NCI-H524 (cell line): ENCODE results near the gene KAZN.

Experiments used
- DNase-seq, 2 experiments: peaks; one replicate each; lab custom pipeline; 2025; lab: John Stamatoyannopoulos, UW

Gene KAZN

DNA sequence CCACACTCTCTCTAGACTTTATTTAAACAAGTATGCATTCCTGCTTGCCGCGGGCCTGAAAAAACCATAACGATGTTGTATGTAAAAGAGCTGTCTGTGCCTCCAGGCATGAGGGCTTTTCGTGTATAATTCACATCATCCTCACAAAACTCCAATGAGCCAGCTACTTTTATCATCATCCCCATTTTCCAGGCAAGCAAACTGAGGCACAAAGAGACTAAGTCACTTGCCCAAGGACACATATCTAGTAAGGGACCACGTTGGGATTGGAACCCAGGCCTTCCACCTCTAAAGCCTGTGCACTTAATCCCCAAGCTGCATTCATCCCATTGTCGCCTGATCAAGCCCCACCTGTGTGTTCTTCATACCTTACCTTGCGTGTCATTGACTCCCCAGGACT lies 226.9 kb downstream of the KAZN start:
- DNase-seq: no peak

DNA sequence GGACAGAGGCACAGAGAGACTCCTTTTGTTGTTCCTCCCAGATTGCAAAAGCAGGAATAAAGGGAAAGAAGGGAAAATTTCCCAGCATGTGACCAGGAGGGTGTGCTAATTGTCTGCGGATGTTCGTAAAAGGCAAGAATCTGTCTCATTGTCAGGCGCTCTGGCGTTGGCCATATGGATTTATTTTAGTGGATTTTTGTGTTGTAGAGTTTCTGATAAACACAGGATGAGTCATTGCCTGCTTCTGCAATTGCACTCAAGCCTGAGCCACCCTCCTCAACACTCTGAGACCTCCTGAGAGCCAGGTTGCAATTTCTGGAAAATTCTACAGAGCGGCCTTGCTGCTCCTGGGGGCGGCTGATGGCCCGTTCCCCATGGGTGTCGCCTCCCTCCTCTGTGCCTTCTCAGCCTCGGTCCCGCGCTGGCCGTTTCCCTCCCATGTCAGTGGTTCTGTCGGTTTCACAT lies 227.7 kb downstream of the KAZN start:
- DNase-seq: no peak

DNA sequence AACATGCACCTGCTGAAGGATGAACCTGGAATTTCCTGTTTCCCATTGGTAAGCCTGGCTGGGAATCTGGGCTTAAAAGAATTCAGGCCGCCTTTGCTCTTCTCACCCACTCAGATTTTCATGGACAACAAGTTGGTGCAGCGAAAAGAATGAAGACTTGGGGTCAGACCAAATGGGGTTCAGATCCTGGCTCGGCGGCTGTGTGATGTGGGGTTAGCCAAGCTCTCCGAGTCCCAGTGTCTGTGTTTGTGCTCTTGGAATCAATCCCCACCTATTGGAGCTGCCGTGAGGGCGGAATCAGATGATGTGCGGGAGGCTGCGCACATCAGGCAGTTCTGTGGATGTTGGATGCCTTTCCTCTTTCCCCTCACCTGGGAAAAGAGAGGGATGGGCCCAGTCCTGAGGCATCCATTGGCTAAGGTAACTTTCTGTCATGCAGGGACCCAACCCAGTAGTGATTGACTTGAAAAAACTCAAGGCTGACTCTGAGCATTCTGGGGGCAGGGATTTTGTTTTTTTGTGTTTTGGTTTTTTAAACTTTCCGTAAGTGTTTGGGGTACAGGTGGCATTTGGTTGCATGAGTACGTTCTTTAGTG lies 228.3 kb downstream of the KAZN start:
- no peak for DNase-seq

DNA sequence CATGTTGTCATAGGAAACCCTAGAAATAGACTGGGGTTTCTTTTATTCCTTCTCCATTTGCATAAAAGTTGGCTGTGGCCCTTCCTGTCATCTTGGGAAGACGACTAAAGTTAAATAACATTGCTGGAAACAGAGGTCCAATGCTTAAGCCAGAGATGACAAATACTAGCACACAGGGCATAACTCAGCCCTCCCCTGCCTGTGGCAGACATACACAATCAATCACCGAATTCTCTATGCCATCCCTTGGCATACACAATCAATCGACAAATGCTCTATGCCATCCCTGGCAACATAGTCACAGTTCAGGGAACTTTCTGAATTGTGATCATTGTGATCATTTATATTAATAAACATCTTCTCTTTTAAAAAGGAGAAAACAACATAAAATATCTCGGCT lies 229.4 kb downstream of the KAZN start:
- DNase-seq: no peak

DNA sequence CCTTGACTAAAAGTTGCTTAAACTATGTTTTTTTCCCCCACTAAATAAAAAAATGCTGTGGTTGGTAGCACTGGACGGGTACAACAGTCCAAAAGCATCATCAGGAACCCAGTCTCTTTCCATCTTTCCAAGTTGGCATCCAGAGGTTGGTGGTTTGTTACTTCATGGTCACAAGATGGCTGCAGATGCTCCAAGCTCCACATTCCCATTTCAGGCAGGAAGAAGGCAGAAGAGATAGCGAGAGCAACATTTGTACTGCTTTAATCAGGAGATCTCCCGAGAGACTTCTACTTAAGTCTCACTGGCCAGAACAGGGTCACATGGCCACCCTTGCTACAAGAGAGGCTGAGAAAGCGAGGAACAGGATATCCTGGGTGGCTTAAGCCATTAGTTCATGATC lies 230.2 kb downstream of the KAZN start:
- DNase-seq: no peak

DNA sequence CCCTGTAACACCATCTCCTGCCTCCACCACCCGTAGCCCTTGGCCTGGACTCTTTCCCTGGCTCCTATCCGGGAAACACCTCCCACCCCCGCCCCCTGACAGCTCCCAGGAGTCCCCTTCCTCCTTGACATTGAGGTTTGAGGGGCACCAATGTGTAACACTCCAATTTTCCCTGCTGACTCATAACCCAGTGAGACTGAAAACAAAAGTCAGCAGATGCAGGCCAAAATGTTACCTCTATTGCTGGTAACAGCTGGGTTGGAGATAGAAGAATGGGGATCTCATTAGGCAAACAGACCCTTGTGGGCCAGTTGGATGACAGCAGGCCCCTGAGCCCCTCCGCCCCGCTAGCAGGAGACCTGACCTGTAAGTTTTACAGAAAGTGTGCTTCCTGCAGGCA lies 237.2 kb downstream of the KAZN start:
- no peak for DNase-seq

DNA sequence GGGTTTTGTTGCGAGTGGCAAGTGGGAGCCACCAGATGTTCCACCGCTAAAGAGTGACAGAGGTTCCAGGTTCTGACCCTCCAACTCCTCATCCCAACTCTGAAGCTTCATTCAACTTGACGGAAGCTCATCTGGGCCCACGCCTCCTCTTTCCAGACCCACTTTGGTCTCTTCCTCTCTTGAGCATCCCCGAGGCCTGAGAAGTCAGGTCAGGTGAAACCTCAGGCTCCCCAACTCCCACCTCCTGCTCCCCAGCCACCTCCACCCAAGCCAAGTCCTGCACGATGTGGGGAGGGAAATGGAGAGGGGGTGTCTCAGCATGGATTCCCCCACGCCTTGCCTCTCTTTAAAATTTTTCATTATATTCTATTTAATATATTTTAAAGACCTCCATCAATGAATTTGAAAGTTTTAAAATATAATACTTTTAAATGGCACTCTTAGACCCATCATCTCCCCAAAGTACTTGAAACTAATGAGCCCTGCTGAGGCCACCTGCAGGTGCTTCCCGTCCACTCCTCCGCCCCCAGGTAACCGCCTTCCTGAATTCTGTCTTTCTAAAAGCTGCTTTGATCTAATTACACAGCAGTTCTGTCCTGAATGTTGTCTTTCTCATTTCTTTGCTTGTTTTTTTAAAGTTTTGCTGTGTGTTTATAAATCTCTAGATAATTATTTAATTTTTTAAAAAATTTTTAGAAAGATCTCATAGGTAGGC lies 238.1 kb downstream of the KAZN start:
- DNase-seq: no peak

DNA sequence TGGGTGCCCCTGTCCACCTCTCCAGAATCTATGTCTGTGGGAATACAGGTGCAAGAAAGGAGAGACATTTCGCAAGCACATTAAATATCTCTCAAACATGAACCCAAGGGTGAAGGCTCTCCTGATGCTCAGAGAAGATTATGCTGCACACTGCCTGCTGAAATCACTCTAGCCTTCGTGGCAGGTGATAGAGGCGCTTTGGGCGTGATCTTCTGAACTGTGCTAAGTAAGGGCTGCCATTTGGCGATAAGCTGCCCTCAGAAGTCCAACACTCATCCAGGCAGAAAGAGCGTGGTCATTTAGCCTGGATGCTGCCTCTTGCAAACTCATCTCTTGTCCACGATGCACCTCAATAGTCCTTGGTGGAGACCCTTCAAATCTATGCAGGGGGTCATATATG lies 241.9 kb downstream of the KAZN start:
- DNase-seq: no peak

DNA sequence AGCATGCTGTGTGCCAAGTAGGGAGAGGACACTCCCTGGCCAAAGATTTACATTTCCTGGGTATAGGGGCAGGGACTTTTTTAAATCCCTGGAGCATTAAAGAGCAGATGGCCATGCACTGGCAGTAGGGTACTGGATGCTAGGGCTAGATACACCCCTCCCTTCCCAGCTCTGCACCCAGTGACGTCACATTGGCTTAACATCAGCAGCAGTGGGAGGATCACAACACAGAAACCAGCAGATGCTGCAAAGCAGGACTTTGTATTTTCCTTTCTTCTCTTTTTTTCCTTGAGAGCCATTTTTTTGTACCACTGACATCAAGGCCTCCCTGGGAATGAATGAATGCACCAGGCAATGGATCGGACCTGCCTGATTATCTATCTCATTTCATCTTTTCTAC lies 243.0 kb downstream of the KAZN start:
- DNase-seq: peak in 1 of 2 experiments; percentile 41

DNA sequence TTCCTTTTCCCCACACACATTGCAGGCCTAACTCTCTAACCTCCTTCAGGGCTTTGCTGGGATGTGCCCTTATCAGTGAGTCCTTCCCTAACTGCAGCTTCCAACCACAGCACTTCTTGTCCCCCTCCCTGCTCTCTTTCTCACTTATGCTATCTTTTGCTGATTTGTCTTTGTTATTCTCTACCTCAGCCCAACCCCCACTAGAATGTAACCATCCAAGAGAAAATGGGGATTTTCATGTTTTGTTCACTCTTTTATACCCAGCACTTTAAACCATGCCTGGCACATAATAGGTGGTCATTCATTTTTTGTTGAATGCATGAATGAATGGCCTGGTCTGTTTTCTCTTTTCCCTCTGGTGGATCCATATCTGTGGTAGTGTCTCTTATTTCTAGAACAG lies 243.5 kb downstream of the KAZN start:
- no peak for DNase-seq

DNA sequence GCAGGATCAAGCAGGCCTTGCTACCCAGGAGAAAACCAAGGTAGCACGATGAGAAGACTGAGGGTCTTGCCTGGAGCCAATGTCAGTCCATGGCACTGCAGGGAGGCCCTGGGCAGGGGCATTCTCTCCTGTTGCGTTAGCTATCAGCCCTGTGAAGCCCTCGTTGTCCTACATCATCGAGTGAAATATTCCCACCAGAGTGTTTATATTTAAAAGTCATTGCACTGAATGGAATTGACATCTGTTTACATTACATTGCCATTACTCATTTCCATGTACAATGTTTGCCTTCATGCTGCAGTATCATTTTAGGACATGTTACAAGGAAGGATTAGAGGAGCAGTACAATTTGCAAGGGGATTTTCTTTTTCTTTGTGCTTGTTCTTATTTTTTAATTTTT lies 243.9 kb downstream of the KAZN start:
- DNase-seq: no peak

DNA sequence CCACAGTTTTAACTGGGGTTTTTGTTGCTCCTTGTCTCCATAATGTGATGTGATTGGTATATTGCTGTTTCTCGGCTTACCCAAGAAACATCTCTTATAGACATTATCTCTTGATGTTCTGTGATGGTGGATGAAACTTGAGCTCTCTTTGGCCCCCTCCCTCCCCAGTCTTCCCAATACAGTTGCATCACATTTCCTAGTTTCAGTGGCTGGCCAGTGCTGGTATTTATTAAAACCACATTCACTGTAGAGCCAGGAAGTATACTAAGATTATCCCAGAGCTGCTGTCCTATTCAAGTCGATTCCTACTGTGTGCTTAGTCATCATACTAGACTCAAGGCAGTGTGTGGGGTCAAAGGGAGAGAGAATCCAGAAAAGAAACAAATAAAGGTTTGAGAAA lies 244.4 kb downstream of the KAZN start:
- no peak for DNase-seq

DNA sequence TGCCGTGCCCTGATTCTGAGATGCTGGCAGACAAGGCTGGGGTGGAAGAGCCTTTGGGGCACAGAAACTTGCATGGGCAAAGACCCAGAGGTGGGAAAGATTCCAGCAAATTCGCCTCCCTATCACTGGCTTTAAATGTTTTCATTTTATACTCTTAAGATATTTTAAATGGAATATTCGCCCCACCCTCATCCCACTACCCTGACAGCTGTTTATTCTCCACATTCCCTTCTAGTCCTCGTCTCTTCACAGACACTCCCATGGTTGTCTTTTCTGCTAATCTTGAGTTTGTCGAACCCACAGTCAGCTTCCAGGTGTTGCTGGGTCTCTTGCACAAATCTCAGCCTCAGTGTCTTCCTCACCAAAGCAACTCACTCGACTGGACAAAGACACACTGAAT lies 245.0 kb downstream of the KAZN start:
- DNase-seq: no peak

DNA sequence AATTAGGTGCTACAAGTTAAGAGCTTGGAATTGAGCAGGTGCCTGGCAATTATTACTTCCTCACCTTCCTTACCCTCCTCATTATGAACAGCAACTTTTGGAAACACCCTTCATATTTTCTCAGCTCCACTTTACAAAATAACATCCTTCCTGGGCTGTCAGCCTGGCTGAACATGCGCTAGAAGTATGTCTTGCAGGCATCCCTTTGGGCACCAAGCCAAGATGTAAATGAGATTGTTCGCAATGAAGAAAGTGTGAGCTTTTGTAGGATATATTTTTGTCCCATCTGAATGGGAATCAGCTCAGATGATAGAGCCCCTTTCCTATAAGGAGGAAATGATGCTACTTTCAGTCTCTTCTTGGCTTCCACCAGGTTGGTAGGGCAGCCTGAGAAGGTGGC lies 245.9 kb downstream of the KAZN start:
- DNase-seq: no peak

DNA sequence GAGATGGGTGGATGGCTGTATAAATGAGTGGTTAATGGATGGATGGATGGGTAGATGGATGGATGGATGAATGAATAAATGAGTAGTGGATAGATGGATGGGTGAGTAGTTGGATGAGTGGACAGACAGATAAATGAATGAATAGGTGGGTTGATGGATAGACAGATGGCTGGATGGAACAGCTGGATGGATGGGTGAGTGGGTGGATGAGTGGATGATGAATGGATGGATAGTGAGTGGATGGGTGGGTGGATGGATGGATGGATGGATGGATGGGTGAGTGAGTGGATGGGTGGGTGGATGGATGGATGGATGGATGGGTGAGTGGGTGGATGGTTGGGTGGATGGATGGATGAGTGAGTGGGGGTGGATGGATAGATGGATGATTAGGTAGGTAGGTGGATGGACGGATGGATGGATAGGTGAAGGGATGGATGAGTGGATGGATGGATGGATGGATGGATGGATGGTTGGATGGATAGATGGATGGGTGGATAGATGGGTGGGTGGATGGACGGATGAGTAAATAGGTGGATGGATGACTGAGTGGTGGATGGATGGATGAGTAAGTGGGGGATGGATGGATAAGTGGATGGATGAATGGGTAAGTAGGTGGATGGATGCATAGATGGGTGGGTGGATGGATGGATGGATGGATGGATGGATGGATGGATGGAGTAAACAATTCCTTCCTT lies 246.6 kb downstream of the KAZN start:
- no peak for DNase-seq

DNA sequence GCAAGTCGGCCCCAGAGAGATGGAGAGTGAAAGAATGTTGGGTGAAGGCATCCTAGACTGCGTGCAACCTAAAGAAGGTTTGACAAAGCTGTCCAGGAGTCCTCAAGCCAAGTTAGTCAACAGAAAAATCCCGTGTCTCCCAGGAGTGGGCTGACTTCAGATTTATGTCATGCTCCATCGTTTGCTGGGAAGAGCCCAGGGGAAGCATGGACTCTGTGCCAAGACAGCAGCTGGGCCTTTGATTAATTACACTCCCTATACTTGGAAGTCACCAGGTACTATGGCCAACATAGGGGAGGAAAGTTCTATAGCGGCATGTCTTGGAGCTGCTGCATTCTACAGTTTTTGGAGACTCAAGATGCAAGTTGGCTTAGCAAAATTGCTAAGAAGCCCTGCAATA lies 247.4 kb downstream of the KAZN start:
- no peak for DNase-seq

DNA sequence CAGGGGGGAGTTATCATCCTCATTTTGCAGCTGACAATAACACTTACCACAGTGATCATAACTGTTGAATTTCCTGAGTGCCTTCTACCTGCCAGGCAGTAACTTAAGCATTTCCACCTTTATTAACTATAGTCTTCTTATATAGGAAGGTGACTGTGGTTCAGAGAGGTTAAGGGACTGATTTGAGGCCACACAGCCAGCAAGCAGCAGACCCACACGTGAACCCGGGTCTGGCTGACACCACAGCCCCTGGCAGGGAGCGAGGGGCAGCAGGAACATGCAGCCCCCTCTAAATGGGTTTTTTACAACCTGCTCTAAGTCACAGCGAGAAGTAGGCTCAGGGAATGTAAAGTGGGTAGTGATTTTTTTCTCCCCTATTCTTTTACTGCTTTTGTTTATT lies 248.2 kb downstream of the KAZN start:
- no peak for DNase-seq

DNA sequence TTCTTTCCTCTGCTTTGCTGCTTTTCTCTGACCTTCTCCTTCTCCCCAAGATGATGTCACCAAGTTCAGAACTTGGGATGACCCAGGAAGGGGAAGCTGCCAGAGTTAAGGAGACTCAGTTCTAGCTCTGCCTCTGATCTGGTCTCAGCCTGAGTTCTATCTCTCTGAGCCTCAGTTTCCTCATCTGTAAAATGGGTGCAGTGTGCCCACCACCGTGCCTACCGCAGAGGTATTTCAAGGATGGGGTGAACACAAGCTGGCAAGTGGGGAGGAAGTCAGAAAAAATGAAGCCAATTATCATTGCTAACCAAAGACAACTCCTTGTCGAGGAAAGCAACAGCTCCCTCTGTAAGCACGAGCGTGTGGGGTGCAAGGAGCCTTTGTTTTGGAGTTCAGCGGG lies 249.7 kb downstream of the KAZN start:
- DNase-seq: no peak

DNA sequence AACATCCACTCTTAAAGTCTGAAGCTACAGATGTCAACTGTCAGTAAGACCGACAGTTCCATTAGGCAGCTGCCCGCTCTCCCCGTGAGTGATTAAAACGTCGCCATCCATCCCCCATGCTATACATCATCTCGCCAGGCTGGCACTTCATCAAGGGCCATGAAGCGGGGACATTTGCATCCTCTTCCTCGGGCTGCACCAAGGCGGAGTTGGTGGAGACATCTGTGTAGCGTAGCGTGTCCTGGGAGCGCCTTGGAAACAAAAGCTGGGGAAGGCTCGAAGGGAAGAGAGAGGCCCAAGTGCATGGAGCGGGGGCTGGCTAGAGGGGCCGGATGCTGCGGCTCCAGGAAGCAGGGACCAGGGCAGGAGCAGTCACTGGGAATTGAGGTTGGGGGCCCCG lies 250.1 kb downstream of the KAZN start:
- peak in 1 of 2 experiments; percentile 42 for DNase-seq

DNA sequence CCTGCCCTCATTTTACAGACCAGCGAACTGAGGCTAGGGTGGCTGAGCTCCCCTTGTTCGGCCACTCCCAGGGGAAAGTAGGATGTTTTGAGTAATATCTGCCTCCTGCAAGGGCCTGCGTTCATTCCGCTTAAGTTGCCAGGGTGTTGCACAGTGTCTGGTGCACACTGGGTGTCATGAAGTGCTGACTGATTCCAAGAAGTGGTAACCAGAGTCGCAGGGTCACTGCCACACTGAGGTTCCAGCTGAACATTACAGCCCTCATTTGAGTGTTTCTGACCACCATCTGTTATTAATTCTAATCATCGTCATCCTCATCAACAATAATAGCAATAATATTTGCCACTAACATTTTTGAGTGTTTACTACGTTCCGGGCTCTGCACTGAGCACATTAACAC lies 250.6 kb downstream of the KAZN start:
- no peak for DNase-seq

DNA sequence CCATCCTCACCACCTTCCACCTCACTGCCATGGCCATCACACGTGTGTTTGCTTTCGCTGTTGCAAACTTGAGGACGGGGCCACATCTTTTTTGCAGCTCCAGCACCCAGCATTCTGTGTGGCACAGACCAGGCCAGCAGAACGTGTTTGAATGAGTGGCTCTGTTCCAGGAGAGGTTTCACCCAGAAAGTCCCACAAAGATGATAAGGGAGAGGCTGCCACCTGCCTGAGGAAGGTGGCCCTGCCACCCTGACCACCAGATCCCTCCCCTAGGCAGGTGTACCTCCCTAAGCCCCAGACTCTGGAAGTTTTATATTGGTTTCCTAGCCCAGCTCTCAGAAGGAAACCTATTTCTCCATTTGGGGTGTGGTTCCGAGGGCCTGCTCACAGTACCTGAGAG lies 252.1 kb downstream of the KAZN start:
- peak in 1 of 2 experiments; percentile 17 for DNase-seq

DNA sequence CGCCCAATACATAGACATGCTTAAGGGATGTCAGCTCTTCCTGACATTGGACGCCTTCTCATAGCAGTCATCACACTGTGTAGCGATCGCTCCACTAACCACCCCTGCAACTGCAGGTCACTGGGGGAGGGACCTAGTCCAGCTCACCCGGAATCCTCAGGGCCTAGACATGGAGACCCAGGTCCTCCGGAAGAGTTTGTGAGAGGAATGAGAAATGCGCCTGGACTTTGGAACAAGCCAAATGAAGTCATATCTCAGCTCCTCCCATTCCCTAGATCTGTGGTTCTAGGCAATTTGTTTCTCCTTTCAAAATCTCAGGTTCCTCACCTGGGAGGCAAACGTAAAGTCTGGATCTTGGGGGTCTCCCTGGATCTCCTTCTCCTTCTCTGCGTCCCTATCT lies 253.3 kb downstream of the KAZN start:
- DNase-seq: no peak

DNA sequence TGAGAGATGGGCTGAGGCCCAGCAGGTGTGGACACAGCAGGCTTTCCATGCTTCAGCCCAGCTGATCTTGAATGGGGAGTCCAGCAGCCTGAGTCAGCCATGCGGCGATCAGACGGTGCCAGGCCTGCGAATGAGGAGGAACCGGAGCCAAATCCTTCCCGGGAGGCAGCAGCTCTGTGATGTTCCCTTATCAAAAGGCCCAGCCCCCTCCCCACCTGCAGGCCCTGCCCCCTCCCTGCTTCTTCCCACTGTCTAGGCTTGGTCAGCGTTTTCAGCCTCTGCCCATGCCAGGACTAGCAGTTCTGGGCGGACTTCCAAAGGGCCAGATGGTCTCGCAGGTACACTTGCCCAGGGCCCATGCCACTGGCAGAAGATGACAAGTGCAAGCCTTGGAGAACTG lies 253.8 kb downstream of the KAZN start:
- no peak for DNase-seq

DNA sequence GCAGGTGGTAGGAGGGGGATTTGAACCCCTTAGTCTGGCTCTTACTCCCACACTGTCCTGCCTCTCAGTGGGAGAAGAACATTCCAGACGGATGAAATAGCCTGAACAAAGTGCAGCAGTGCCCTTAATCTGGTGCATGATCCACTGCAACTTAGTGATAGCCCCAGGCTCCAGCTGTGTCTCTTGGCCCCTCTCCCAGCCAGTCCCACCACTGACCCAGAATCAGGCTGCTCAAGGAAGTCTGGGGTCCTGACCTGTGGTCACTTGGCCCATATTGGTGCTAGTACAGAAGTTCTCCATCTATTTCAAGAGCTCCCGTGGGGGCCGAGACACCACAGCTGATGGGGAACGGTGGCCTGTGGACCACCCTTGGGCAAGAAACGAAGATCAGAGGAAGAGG lies 255.0 kb downstream of the KAZN start:
- no peak for DNase-seq
